Small intestine (tissue), 16 donors: Measurements from ENCODE around the gene KLHDC1. TPM values are rescaled to one million over a fixed set of nuclear protein-coding genes. Genes with fewer than 3 reads are reported as not detected.
"Not testable (repeated sequence)": the region's sequence is repeated elsewhere in the genome, so short reads cannot be mapped to it uniquely, and the experiment has no call there.

Experiments
- DNase-seq, 2 donors: peaks; one replicate each; pipeline versions ENCODE4 v3.0.0 to v3.0.0-alpha.2; 2013
- FAIRE-seq: peaks from 2 replicates; lab custom pipeline; 2012; peaks lifted over from hg19 to GRCh38; lab: Jason Lieb, UNC
- H3K27ac ChIP-seq, 3 donors: one replicate each; pipeline ENCODE4 v1.5.1; 2013; ENCODE audit warnings: low read length in 2 of 3, mild to moderate bottlenecking in 2 of 3, control low read depth in 1 of 3, inconsistent platforms in 1 of 3, low read depth in 1 of 3, moderate library complexity in 1 of 3
- H3K27me3 ChIP-seq, 3 donors: one replicate each; pipeline ENCODE4 v1.6.1; 2013; ENCODE audit warnings: low read length in 3 of 3, inconsistent platforms in 1 of 3; ENCODE audit not compliant: control insufficient read depth in 3 of 3, insufficient read depth in 3 of 3
- H3K36me3 ChIP-seq, 3 donors: one replicate each; pipeline ENCODE4 v1.6.1; 2013; ENCODE audit warnings: low read length in 3 of 3, inconsistent platforms in 1 of 3, low read depth in 1 of 3, mild to moderate bottlenecking in 1 of 3, moderate library complexity in 1 of 3; ENCODE audit not compliant: control insufficient read depth in 3 of 3, insufficient read depth in 2 of 3
- H3K4me1 ChIP-seq, 3 donors: one replicate each; pipeline ENCODE4 v1.6.1; 2013; ENCODE audit warnings: low read length in 2 of 3, inconsistent platforms in 1 of 3, low read depth in 1 of 3, mild to moderate bottlenecking in 1 of 3, moderate library complexity in 1 of 3; ENCODE audit not compliant: control insufficient read depth in 3 of 3, insufficient read depth in 2 of 3
- H3K4me3 ChIP-seq, 3 donors: one replicate each; pipeline ENCODE4 v1.5.1; 2013; ENCODE audit warnings: low read length in 3 of 3, control low read depth in 1 of 3, inconsistent platforms in 1 of 3, low read depth in 1 of 3, mild to moderate bottlenecking in 1 of 3, moderate library complexity in 1 of 3
- H3K9me3 ChIP-seq, 2 donors: one replicate each; pipeline ENCODE4 v1.6.1; 2013; ENCODE audit warnings: low read depth in 1 of 2, low read length in 1 of 2; ENCODE audit not compliant: control insufficient read depth in 2 of 2, insufficient read depth in 1 of 2
- WGBS, 3 donors: extraction: QIAGEN DNeasy Blood & Tissue Kit; methylation state at CpG; one replicate each; pipeline ENCODE4 v1.1.7; 2013; 5-methylcytosine and 5-hydroxymethylcytosine counted together
- long read RNA-seq, 10 donors: transcript quantifications; one replicate each; lab custom pipeline, GENCODE V29; 2026
- polyA plus RNA-seq, 4 donors: library from polyadenylated mRNA; stranded (reverse) in 3 of 4; unstranded in 1 of 4; fragments of 200-250 nt in 3 of 4; fragments of 120-200 nt in 1 of 4; gene quantifications; one replicate each; pipeline versions ENCODE4 v1.2.1 to v1.2.3, GENCODE V29; 2013
- donor health status: healthy with polysubstance abuse.
- donor health status: control.
- donor health status: control.
- donor health status: Bipolar disorder and iron deficiency.
- donor health status: healthy.

Gene KLHDC1, protein sequence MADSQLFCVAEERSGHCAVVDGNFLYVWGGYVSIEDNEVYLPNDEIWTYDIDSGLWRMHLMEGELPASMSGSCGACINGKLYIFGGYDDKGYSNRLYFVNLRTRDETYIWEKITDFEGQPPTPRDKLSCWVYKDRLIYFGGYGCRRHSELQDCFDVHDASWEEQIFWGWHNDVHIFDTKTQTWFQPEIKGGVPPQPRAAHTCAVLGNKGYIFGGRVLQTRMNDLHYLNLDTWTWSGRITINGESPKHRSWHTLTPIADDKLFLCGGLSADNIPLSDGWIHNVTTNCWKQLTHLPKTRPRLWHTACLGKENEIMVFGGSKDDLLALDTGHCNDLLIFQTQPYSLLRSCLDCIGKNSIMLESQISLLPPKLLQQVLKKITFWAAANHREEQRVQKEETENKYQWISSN
- 1 to 10 TPM; 1.3 to 4.0 (median 2.5) TPM for polyA plus RNA-seq
- long read RNA-seq, donor 1 = 0 reads
- long read RNA-seq, donor 2 = 0 reads
- long read RNA-seq, donor 3 = 0 reads
- long read RNA-seq, donor 4 = 0 reads
- long read RNA-seq, donor 5 = 0 reads
- long read RNA-seq, donor 6 = 0 reads
- long read RNA-seq, donor 7 = 0 reads
- long read RNA-seq, donor 8 = 0 reads
- long read RNA-seq, donor 9 = 0 reads
- long read RNA-seq, donor 10, partial matches to known transcripts = 0 of 1 reads
- long read RNA-seq, donor 10, other reads (novel, unspliced or antisense) = 0 of 1 reads

DNA sequence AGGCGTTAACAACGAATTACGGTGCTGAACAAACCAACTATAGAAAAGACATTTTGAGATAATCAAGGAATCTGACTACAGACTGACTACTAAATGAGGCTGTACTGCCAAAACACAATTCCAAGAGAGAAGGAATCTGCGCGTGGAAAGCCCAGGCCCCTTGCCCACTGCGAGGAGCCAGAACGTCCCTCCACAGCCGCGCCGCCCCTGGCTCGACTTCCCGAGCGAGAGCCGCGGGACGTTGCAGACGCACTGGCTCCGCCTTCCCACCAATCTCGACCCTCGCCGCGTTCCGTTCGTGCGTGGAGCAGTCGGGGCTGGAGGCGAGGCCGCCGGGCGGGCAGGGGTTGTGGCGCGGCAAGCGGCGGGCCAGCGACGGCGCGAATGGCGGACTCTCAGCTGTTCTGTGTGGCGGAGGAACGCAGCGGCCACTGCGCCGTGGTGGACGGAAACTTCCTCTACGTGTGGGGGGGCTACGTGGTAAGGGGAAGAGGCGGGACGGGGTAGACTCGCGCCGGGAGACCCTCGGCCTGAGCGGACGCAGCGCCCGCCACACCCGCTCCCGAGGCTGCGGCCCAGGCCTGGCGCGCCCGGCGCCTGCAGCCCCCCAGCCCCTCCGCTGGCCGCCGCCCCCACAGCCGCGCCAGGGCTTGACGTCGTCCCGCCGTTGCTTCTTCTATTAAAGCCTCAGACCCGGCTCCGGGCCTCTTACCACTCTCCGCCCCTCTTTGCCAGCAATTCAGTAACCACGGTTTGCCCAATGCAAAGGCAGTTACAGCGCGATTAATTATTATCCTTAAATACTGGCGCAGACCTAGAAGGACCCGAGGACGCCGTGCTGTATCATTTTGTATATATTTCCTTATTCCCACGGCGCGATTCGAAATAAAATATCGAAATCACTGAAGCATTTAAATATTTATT lies at the start of gene KLHDC1:
Gene KLHDC1 (plus strand): TSS at position 310 of the 924 bp plus-strand sequence. CDS start 75 bp downstream, at position 385.
- Histone ChIP-seq H3K4me3 (peak within 1 kb of the TSS; percentile 63 to 88 (median 72)), H3K4me1 (peaks cover 0 to 10% (median 0%) of the 10 kb centered on the region in 3 donors), H3K9me3 (no peaks in the 10 kb centered on the region), H3K36me3 (no peaks in the 10 kb centered on the region), H3K27ac (peak within 1 kb of the TSS; percentile 91 to 98 (median 97)), H3K27me3 (no peaks in the 10 kb centered on the region)
- DNase-seq = peak; percentile 76 to 90
- 0 to 1% (median 1%) methylated on average over 85 to 88 of the region's 88 CpGs for WGBS, 3 donors
- no peak for FAIRE-seq

DNA sequence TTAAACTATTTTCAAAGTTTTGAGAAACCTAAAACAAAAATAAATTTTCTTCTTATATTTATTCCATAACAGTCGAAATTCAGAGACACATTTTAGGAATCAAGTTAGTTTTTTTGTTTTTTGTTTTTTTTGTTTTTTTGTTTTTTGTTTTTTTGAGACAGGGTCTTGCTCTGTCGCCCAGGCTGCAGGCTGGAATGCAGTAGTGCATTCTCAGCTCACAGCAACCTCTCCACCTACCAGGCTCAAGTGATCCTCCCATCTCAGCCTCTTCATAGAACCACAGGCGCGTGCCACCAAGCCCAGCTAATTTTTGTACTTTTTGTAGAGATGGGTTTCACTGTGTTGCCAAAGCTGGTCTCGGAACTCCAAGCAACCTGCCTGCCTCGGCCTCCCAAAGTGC lies 39.4 kb upstream of the KLHDC1 start:
- no peak overlapping the region for H3K4me3 ChIP-seq
- H3K4me1 ChIP-seq = peaks cover 0 to 3% (median 0%) of the 10 kb centered on the region in 3 donors
- no peak overlapping the region for H3K27ac ChIP-seq
- FAIRE-seq = no peak
- peaks cover 0 to 2% (median 0%) of the 10 kb centered on the region in 3 donors for H3K36me3 ChIP-seq
- 97 to 98% (median 97%) methylated on average over 6 of the region's 6 CpGs for WGBS, 3 donors
- no peak for DNase-seq
- no peaks in the 10 kb centered on the region for H3K9me3 ChIP-seq
- H3K27me3 ChIP-seq = no peaks in the 10 kb centered on the region

DNA sequence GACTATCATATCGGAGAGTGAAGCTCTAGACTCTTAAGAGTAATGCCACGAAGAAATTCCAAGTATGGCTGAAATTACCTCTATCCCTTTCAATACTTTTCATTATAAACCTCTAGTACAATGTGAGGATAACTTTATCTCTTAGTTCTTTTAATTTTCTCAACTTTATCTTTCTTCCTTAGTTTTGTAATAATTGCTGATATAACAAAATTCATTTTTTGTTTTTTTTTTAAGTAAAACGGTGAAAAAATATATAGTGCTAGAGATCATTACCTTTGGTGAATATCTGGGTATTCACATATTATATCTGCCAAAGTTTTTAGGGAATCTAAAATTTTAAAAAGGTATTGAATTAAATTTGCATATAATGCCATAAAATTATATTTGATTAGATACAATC lies 38.4 kb upstream of the KLHDC1 start:
- DNase-seq (no peak), FAIRE-seq (peak; percentile 86)
- H3K27ac ChIP-seq = no peak overlapping the region
- H3K9me3 ChIP-seq = no peaks in the 10 kb centered on the region
- no peaks in the 10 kb centered on the region for H3K27me3 ChIP-seq
- peaks cover 0 to 2% (median 0%) of the 10 kb centered on the region in 3 donors for H3K36me3 ChIP-seq
- no peak overlapping the region for H3K4me3 ChIP-seq
- WGBS, 3 donors = 95 to 98% (median 96%) methylated on average over 3 of the region's 3 CpGs
- peaks cover 0 to 3% (median 0%) of the 10 kb centered on the region in 3 donors for H3K4me1 ChIP-seq

DNA sequence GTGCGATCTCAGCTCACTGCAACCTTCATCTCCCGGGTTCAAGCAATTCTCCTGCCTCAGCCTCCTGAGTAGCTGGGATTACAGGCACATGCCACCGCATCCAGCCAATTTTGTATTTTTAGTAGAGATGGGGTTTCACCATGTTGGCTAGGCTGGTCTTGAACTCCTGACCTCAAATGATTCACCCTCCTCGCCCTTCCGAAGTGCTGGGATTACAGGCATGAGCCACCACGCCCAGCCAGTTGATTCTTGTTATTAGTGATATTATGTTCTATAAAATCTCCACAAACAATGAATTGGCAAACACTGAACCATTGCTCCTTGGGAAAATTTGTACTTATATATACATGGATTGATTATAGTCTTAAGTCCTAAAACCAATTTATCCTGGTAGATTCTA lies 35.4 kb upstream of the KLHDC1 start:
- H3K9me3 ChIP-seq, H3K27me3 ChIP-seq, FAIRE-seq, H3K27ac ChIP-seq, H3K4me1 ChIP-seq, H3K36me3 ChIP-seq, H3K4me3 ChIP-seq: not testable (repeated sequence)
- peak in 1 of 2 donors; percentile 47 for DNase-seq
- 63 to 83% (median 78%) methylated on average over 6 of the region's 6 CpGs for WGBS, 3 donors

DNA sequence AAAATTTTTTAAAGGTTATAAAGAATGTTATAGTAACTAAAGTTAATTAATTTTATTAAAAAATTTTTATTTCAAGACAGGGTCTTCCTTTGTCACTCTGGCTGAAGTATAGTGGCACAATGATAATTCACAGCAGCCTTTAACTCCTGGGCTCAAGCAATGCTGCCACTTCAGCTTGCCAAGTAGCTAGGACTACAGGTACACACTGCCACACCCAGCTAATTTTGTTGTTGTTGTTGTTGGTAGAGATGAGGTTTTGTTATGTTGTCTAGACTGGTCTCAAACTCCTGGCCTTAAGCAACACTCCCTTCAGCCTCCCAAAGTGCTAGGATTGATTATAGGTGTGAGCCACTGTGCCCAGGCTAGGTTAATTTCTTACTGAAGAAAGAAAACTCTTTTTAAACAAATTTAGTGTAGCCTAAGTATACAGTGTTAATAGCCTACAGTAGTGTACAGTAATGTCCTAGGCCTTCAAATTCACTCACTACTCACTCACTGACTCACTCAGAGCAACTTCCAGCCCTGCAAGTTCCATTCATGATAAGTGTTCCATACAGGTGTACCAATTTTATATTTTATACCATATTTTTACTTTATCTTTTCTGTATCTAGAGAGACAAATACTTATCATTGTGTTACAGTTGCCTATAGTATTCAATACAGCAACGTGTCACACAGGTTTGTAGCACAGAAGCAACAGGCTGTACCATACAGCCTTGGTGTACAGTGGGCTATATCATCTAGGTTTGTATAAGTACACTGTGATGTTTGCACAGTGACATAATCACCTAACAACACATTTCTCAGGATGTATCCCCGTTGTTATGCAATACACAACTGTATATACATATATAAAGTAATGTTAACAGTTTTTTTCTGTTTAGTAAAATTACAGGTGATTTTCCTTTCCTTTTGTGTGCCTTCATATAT lies 33.1 kb upstream of the KLHDC1 start:
- no peak for FAIRE-seq
- Histone ChIP-seq H3K27me3 (no peaks in the 10 kb centered on the region), H3K27ac (no peak overlapping the region), H3K9me3 (no peaks in the 10 kb centered on the region), H3K4me3 (no peak overlapping the region), H3K36me3 (no peaks in the 10 kb centered on the region), H3K4me1 (peaks cover 0 to 3% (median 0%) of the 10 kb centered on the region in 3 donors)
- 59 to 79% (median 69%) methylated on average over 2 of the region's 2 CpGs for WGBS, 3 donors
- DNase-seq = peak in 1 of 2 donors; percentile 49

DNA sequence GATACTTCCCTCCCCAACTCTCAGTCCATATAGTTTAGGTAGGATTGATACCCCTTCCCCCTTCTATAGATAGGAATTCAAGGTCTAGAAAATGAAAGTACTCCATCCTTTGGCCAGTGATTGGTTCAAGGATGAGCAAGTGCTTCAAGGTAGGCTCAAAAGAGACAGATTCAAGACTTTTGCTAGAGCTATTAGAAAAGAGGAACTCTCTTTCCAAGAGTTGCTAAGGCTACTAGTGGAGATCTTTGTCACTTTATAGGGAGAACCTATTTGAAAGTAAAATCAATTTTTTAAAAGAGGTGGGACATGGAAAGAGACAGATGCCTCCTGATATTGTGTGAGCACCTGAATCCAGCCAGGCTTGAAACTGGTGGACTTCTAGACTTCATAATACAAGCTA lies 22.4 kb upstream of the KLHDC1 start:
- no peaks in the 10 kb centered on the region for H3K4me1 ChIP-seq
- FAIRE-seq (no peak), DNase-seq (no peak)
- H3K4me3 ChIP-seq = no peak overlapping the region
- H3K27ac ChIP-seq = no peak overlapping the region
- H3K9me3 ChIP-seq = peaks cover 0 to 2% of the 10 kb centered on the region in 2 donors
- H3K36me3 ChIP-seq = peaks cover 0 to 2% (median 0%) of the 10 kb centered on the region in 3 donors
- no peaks in the 10 kb centered on the region for H3K27me3 ChIP-seq

DNA sequence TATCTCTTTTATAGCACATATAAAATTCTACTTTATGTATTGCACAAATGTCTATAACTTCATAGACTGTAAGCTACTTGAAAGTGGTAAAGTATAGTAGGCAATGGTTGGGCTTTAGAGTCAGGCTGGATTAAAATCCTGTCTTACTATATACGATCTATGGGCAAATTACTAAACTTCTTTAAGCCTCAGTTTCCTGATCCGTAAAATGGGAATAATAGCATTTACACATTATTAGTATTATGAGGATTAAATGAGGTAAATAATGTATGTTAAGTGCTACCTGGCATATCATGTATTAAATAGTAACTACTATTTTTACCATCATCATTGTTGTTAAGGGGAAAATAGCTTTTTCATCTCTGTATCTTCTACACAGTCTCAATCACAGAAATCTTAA lies 19.3 kb upstream of the KLHDC1 start:
- peaks cover 0 to 19% (median 0%) of the 10 kb centered on the region in 3 donors for H3K36me3 ChIP-seq
- DNase-seq = no peak
- H3K9me3 ChIP-seq = peaks cover 0 to 8% of the 10 kb centered on the region in 2 donors
- no peak for FAIRE-seq
- H3K27ac ChIP-seq = no peak overlapping the region
- no peaks in the 10 kb centered on the region for H3K4me1 ChIP-seq
- 97 to 98% (median 98%) methylated on average over 2 of the region's 2 CpGs for WGBS, 3 donors
- H3K4me3 ChIP-seq = no peak overlapping the region
- no peaks in the 10 kb centered on the region for H3K27me3 ChIP-seq
